HUES48 (cell line): ENCODE measurements around the gene ANO2.

ENCODE experiments used
- H3K27ac ChIP-seq: one replicate; pipeline ENCODE4 v1.7.0; 2013; ENCODE audit warnings: low read depth, low read length, inconsistent platforms
- H3K27me3 ChIP-seq: 2 replicates; pipeline ENCODE4 v1.6.1; 2013; ENCODE audit warnings: mild to moderate bottlenecking, low read length; ENCODE audit not compliant: control insufficient read depth, insufficient read depth
- H3K36me3 ChIP-seq: 2 replicates; pipeline ENCODE4 v1.6.1; 2013; ENCODE audit warnings: low read length; ENCODE audit not compliant: control insufficient read depth, insufficient read depth
- H3K4me1 ChIP-seq: 2 replicates; pipeline ENCODE4 v1.6.1; 2013; ENCODE audit warnings: mild to moderate bottlenecking, low read length; ENCODE audit not compliant: control insufficient read depth, insufficient read depth
- H3K4me3 ChIP-seq: 2 replicates; pipeline ENCODE4 v1.5.1; 2013; ENCODE audit warnings: mild to moderate bottlenecking, low read depth, low read length
- H3K9ac ChIP-seq: 2 replicates; pipeline ENCODE4 v1.6.1; 2013; ENCODE audit warnings: mild to moderate bottlenecking, low read depth, low read length, moderate library complexity
- H3K9me3 ChIP-seq: 2 replicates; pipeline ENCODE4 v1.6.1; 2013; ENCODE audit warnings: low read length; ENCODE audit not compliant: control insufficient read depth, insufficient read depth

ANO2 gene

DNA sequence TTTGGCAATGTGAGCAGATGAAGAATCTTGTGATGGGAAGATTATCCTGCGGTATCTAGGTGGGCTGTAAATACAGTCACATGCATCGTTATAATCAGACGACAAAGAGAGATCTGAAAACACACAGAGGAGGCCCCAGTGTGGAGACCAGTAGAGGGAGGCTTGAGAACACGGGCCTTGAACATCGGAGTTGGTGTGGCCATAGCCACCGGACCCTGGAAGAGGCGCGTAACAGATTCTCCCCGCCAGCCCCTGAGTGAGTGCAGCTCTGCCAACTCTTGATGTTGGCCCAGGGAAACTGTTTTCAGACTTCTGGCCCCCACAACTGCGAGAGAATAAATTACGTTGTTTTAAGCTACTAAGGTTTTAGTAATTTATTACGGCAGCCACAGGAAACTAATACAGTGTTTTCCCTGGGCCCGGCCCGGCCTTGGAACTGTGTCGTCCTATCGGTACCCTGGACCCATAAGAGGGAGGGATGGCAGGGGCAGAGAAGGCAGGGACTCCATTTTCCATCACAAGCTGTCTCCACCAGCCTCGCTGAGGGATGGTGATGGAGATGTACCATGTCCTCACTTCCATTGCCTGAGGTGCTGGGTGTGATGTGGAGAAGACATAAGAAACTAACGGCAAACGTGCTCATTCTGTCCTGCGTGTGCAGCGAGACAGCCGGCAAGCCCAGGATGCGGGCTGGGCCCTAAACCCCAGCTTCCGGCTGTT, 421.5 kb downstream of the ANO2 start:
- H3K9ac ChIP-seq = no peak overlapping the region
- no peak overlapping the region for H3K27ac ChIP-seq
- no peaks in the 10 kb centered on the region for H3K9me3 ChIP-seq
- H3K4me1 ChIP-seq = peaks cover 7% of the 10 kb centered on the region; the same call in 1 of the 2 replicates
- no peak overlapping the region for H3K4me3 ChIP-seq
- no peaks in the 10 kb centered on the region for H3K27me3 ChIP-seq
- H3K36me3 ChIP-seq = no peaks in the 10 kb centered on the region

DNA sequence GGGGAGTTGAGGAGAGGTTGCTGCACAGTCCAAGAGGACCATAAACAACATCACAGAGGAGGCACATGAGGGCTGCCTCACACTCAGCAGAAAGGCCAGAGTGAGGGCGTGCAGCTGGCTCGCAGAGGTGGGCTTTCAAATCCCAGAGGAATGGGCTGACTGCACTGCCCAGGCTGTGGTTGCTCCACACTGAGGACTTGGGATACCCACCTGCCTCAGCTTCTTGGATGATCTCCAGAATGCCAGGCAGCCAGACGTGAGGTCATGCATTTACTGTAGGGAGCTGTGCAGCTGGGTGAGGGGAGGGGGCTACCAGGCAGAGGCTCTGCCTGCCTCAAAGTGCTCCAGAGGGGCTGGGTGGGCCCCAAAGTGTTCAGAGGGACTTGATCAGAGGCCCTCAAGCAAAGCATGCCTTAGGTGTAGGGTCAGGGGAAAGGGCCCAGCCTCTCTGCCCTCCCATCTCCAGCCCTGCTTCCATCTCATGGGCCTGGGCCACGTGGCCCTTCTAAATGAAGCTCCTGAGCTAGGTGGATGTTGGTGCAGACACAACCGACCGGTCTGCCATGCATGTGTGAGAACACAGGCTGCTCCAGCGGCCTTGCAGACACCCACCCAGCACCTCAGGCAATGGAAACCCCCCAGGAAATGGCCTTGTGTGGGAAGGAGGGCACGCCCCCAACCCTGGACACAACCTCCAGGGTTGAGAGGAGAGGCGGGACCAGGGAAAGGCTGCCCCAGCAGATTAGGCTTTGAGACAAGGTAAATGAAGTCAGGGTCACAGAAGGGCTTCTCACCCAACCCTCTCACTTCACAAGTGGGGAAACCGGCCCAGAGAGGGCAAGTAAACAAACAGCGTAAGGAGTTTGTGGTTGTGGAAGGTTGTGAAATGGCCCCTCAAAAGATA, 422.4 kb downstream of the ANO2 start:
- H3K27me3 ChIP-seq = no peaks in the 10 kb centered on the region
- no peak overlapping the region for H3K4me3 ChIP-seq
- H3K9ac ChIP-seq = no peak overlapping the region
- no peak overlapping the region for H3K27ac ChIP-seq
- H3K36me3 ChIP-seq = no peaks in the 10 kb centered on the region
- peaks cover 12% of the 10 kb centered on the region; the same call in 1 of the 2 replicates for H3K4me1 ChIP-seq
- H3K9me3 ChIP-seq = no peaks in the 10 kb centered on the region

DNA sequence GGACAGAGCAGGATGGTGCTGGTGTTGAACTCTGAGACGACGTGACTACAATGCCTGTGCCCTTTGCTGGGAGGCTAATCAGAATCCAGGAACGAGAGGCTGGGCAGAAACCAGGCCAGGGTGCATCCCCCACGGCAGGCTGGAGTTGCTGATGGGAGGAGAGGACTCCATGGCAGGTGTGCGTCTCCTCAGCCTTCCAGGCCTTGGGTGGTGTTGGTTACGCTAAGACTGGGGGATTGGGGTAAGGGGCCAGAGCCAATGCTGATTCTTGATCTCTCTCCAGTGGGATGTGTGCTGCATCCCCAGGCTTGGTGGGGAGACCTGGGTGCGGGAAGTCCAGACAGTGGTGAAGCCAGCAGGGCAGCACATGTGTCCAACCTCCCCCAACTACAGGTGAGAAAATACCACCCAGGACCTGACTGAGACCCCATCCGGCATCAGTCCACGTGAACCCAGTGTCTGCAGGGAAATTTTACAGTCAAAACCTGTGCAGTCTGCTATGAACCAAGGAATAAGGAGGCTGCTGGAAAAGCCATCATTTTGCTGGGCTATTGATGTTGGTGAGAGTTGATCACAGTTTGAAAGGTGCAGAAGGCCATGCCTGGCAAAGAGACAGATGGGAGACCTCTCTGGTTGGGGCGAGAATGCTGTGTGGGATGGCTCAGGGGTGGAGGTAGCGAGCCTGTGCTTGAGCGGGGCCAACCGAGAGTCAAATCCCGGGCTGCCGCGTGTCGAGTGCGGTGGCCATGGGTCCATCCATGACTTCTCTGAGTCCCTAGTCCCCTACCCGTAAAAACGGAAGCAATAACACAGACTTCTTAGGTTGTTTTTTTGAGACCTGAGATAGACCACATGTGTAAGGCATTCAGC, 423.4 kb downstream of the ANO2 start:
- no peaks in the 10 kb centered on the region for H3K9me3 ChIP-seq
- H3K27me3 ChIP-seq = no peaks in the 10 kb centered on the region
- no peak overlapping the region for H3K4me3 ChIP-seq
- H3K36me3 ChIP-seq = no peaks in the 10 kb centered on the region
- peaks cover 19% of the 10 kb centered on the region for H3K4me1 ChIP-seq
- H3K9ac ChIP-seq = no peak overlapping the region
- no peak overlapping the region for H3K27ac ChIP-seq

GRCh38 chr12:5520831-5521230, 424.2 kb downstream of the ANO2 start:
- no peaks in the 10 kb centered on the region for H3K27me3 ChIP-seq

DNA sequence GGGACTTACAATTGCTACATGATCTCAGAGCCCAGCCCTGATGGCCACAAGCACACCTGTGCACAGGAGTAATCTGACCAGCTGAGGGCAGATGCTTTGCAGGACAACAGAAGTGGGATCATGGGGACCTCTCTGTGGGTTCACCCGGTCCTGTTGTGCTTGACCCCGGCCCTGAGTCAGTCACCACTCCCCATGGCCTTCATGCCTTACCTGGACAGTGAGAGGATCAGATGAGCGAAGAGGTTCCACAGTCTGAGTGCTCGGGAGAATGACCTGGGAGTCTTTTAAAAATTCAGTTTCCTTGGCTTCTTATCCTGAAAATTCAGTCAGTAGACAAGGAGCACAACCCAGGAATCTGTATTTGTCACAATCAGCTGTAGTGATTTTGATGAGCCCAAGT, 425.0 kb downstream of the ANO2 start:
- Histone ChIP-seq H3K9ac (no peak overlapping the region), H3K27me3 (no peaks in the 10 kb centered on the region), H3K4me3 (no peak overlapping the region), H3K4me1 (peaks cover 21% of the 10 kb centered on the region), H3K36me3 (no peaks in the 10 kb centered on the region), H3K27ac (no peak overlapping the region), H3K9me3 (no peaks in the 10 kb centered on the region)

More at GRCh38 chr12:5520831-5521230, 424.2 kb downstream of the ANO2 start:
- H3K9me3 ChIP-seq = no peaks in the 10 kb centered on the region
- no peaks in the 10 kb centered on the region for H3K36me3 ChIP-seq
- H3K27ac ChIP-seq = no peak overlapping the region
- H3K4me3 ChIP-seq = no peak overlapping the region
- peaks cover 21% of the 10 kb centered on the region for H3K4me1 ChIP-seq
- H3K9ac ChIP-seq = no peak overlapping the region

DNA sequence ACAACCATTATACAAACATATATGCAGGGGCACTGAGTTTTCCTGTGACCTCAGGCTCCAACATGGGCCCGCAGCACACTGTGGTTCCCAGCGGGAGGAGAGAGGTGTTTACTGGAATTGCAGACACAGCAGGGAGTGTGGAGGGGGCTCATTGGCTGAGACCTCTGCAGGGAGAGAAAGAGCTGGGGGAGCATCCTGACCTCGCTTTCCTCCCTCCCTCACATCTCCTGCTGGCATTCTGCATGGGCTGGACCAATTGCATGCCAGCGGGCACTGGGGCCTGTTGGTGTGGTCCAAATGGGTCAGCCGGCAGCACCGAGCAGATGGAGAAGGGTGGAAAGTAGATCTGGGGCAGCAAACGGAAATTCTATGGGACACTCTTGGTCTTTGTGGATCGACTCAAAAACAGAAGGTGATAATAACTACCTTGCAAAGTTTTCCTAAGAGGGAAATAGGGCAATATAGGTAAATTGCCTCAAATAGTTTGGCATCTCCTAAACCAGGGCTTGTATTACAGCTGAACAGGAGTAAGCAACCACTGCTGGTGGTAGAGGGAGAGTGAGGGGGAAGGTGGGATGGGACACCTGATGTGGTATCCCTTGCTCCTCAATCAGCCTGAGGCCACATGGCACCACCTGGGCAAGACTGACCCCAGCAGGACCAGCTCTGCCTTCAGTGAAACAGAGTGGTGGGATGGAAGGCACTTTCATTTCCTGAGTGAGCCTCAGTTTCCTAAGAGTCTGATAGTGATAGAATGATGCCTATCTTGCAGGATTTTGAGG, 426.3 kb downstream of the ANO2 start:
- Histone ChIP-seq H3K4me1 (peaks cover 21% of the 10 kb centered on the region), H3K4me3 (no peak overlapping the region), H3K9me3 (no peaks in the 10 kb centered on the region), H3K27me3 (no peaks in the 10 kb centered on the region), H3K9ac (no peak overlapping the region), H3K36me3 (no peaks in the 10 kb centered on the region), H3K27ac (no peak overlapping the region)

DNA sequence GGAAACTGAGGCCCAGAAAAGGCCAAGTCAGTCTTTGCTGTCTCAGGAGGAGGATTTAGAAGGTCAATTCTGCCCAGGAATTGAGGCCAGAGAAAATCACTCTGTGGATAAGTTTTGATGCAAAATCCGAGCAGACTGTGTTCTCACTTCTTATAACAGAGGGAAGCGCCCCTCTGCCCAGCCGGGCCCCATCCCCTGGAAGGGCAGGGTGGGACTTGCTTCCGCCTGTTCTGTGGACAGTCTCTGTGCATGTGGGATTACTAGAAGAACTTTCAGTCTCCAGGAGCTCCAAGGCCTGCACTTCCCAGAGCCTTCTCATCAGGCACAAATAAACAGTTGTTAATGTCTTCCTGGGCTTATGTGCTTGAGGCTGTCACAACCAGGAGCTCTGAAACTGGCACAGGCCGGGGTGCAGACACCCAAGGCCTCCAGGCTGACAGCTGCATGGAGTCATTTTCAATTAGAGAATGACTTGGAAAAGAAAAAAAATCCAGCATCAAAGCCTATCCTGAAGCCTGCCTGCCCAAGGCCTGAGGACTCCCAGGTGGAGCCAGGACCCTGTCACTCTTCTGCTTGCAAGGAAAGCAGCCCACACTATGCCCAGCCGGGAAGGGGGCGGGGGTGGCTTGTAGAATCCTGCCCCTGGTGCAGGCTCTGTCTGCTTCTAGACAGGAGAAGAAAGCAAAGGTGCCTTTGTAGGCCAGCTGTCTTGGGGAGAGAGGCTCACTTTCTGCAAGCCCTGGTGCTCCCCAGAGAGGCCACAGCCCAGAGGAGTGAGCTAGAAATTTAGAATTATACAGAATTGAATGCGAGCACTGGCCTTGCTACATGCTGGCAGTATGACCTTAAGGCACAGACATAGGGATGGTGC, 428.5 kb downstream of the ANO2 start:
- Histone ChIP-seq H3K27ac (no peak overlapping the region), H3K4me1 (peaks cover 28% of the 10 kb centered on the region), H3K27me3 (no peaks in the 10 kb centered on the region), H3K36me3 (no peaks in the 10 kb centered on the region), H3K4me3 (no peak overlapping the region), H3K9ac (no peak overlapping the region), H3K9me3 (no peaks in the 10 kb centered on the region)

- H3K27me3 ChIP-seq = no peaks in the 10 kb centered on the region
- H3K27ac ChIP-seq = no peak overlapping the region
- no peaks in the 10 kb centered on the region for H3K9me3 ChIP-seq
- no peaks in the 10 kb centered on the region for H3K36me3 ChIP-seq
- peaks cover 28% of the 10 kb centered on the region for H3K4me1 ChIP-seq
- no peak overlapping the region for H3K4me3 ChIP-seq
- no peak overlapping the region for H3K9ac ChIP-seq
Observed at GRCh38 chr12:5515458-5515857, 429.6 kb downstream of the ANO2 start.

DNA sequence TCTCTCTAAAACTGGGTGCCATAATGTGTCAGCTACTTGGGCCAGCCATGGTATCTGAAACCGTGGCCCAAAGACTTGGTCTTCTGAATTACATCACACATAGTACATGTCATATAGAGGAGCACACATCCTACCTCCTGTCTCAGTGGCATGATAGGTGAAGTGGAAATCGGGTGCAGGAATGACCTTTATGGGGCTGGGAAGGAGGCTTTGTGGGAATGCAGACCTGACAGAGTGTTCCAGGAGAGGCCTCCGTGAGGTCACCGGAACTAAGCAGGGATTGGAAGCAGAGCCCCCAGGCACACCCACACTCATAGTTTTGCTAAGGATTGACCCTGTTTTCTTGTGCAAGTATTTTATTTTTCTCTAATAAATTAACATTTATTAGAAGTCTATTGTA, 430.5 kb downstream of the ANO2 start:
- H3K4me3 ChIP-seq = no peak overlapping the region
- no peaks in the 10 kb centered on the region for H3K9me3 ChIP-seq
- peaks cover 28% of the 10 kb centered on the region for H3K4me1 ChIP-seq
- H3K9ac ChIP-seq = no peak overlapping the region
- no peak overlapping the region for H3K27ac ChIP-seq
- no peaks in the 10 kb centered on the region for H3K36me3 ChIP-seq
- no peaks in the 10 kb centered on the region for H3K27me3 ChIP-seq
